OCI-LY3 (cell line): ENCODE measurements around the gene ROBO2.

Experiments used
- H2AFZ ChIP-seq: fragments of 200-600, 300-600 bp; shearing (Covaris generic); 2 replicates; pipeline ENCODE4 v1.6.0; 2014; ENCODE audit warnings: antibody characterized with exemption, low read depth, low read length
- H3K27ac ChIP-seq: fragments of 200-600, 300-600 bp; sonication (generic); 2 replicates; pipeline ENCODE4 v1.5.1; 2014; ENCODE audit warnings: mild to moderate bottlenecking, low read length, moderate library complexity, mixed read lengths
- H3K27me3 ChIP-seq: fragments of 200-600, 300-600 bp; sonication (generic); 2 replicates; pipeline ENCODE4 v1.6.1; 2014; ENCODE audit warnings: low read depth, low read length, mixed read lengths
- H3K36me3 ChIP-seq: fragments of 200-600, 300-600 bp; sonication (generic); replicated peaks from 2 replicates; pipeline ENCODE3; 2014; ENCODE audit warnings: low read depth, low read length, mixed read lengths
- H3K4me1 ChIP-seq: fragments of 300-600, 200-600 bp; sonication (generic); 2 replicates; pipeline ENCODE4 v1.6.1; 2014; ENCODE audit warnings: low read length, mixed read lengths
- H3K4me2 ChIP-seq: fragments of 200-600, 300-600 bp; sonication (generic); 2 replicates; pipeline ENCODE4 v1.6.1; 2014; ENCODE audit warnings: low read length, mixed read lengths
- H3K4me3 ChIP-seq: fragments of 300-600, 200-600 bp; sonication (generic); 2 replicates; pipeline ENCODE4 v1.5.1; 2014; ENCODE audit warnings: antibody characterized with exemption, mild to moderate bottlenecking, low read length, moderate library complexity
- H3K79me2 ChIP-seq: fragments of 300-600, 200-600 bp; shearing (Covaris generic); 2 replicates; pipeline ENCODE4 v1.6.1; 2014; ENCODE audit warnings: mild to moderate bottlenecking, low read length, mixed read lengths
- H3K9ac ChIP-seq: fragments of 300-600, 200-600 bp; shearing (Covaris generic); 2 replicates; pipeline ENCODE4 v1.6.0; 2014; ENCODE audit warnings: mild to moderate bottlenecking, low read length, moderate library complexity
- H3K9me3 ChIP-seq: fragments of 200-600, 300-600 bp; shearing (Covaris generic); 2 replicates; pipeline ENCODE4 v1.6.1; 2014; ENCODE audit warnings: low read length, mixed read lengths; ENCODE audit not compliant: insufficient read depth
- H4K20me1 ChIP-seq: fragments of 200-600, 300-600 bp; sonication (generic); 2 replicates; pipeline ENCODE4 v1.6.1; 2016; ENCODE audit warnings: low read length, mixed read lengths; ENCODE audit not compliant: insufficient read depth
- EZH2phosphoT487 ChIP-seq: fragments of 200-600 bp; shearing (Covaris generic); IDR thresholded peaks from 2 replicates; pipeline ENCODE4 v1.6.1; 2018; ENCODE audit warnings: antibody characterized with exemption, mixed run types, low read depth
- TF ChIP-seq, protein P1 (sequence below): fragments of 200-600, 300-600 bp; sonication (generic); IDR thresholded peaks from 2 replicates; pipeline ENCODE4 v1.5.1; 2014; ENCODE audit warnings: antibody characterized with exemption, low read length, low read depth

ROBO2 gene

GRCh38 chr3:77539677-77540076, 499.8 kb downstream of the ROBO2 start:
- H3K4me1 ChIP-seq = no peaks in the 10 kb centered on the region
- H3K27me3 ChIP-seq = no peaks in the 10 kb centered on the region
- TF ChIP-seq, protein P1, sequence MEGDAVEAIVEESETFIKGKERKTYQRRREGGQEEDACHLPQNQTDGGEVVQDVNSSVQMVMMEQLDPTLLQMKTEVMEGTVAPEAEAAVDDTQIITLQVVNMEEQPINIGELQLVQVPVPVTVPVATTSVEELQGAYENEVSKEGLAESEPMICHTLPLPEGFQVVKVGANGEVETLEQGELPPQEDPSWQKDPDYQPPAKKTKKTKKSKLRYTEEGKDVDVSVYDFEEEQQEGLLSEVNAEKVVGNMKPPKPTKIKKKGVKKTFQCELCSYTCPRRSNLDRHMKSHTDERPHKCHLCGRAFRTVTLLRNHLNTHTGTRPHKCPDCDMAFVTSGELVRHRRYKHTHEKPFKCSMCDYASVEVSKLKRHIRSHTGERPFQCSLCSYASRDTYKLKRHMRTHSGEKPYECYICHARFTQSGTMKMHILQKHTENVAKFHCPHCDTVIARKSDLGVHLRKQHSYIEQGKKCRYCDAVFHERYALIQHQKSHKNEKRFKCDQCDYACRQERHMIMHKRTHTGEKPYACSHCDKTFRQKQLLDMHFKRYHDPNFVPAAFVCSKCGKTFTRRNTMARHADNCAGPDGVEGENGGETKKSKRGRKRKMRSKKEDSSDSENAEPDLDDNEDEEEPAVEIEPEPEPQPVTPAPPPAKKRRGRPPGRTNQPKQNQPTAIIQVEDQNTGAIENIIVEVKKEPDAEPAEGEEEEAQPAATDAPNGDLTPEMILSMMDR = no peak
- no peak for TF ChIP-seq EZH2phosphoT487
- no peak overlapping the region for H3K4me3 ChIP-seq
- H3K36me3 ChIP-seq = no peaks in the 10 kb centered on the region
- no peak overlapping the region for H2AFZ ChIP-seq
- no peak overlapping the region for H3K9ac ChIP-seq
- no peaks in the 10 kb centered on the region for H4K20me1 ChIP-seq
- no peak overlapping the region for H3K27ac ChIP-seq
- no peak overlapping the region for H3K4me2 ChIP-seq
- 0 out of 2 replicates have a peak, but pooled peaks cover 5% of the 10 kb centered on the region for H3K9me3 ChIP-seq
- H3K79me2 ChIP-seq = no peaks in the 10 kb centered on the region

DNA sequence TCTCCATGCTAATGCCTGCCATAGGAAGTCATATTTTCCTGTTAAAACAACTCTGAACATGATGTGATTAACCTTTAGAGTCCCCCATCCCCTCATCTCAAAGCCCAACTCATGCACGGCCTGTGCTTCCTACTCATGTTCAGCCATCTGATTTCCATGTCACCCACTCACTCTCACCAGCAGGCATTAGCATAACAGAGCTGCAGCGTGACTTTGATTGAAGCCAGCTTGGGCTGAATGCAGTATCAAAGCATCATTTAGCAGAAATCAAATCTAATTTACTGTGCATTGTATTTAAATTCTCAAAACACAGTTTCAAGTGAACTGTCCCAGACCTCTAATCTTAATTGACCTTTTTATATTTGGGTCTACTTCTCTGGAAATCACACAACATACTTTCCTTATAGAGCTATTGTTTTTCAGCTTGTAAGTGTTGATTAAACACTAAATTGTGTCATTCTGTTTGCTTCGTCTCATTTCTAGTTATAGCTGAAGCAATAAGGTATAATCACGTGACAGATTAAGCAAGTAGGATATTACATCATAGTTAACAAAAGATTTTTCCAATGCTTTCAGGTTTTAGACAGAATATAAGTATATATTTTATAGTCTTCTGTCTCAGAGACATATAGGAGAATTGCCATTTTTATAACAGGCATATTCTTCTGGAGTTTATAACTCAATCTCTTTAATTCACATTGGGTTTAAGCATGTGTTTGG, 501.5 kb downstream of the ROBO2 start:
- TF ChIP-seq, protein P1 = no peak
- TF ChIP-seq EZH2phosphoT487 = no peak
- H3K27ac ChIP-seq = no peak overlapping the region

DNA sequence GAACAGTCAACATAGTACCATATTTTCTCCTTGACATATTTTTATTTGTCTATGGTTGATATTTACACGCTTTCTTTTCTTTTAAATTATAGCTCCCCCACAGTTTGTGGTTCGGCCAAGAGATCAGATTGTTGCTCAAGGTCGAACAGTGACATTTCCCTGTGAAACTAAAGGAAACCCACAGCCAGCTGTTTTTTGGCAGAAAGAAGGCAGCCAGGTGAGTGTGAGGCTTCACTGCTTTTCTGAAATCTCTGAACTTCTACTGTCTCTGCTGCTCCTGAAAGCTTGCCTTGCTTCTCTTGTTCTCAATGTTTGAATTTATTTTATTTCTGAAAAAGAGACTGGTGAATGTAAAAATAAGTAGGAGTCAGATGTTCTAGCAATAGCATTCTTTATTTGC, 506.3 kb downstream of the ROBO2 start:
- H3K36me3 ChIP-seq = no peaks in the 10 kb centered on the region
- no peak for TF ChIP-seq EZH2phosphoT487
- TF ChIP-seq, protein P1 = no peak
- no peaks in the 10 kb centered on the region for H4K20me1 ChIP-seq
- no peaks in the 10 kb centered on the region for H3K27me3 ChIP-seq
- H3K4me2 ChIP-seq = no peak overlapping the region
- H3K9me3 ChIP-seq = 0 out of 2 replicates have a peak, but pooled peaks cover 5% of the 10 kb centered on the region
- H2AFZ ChIP-seq = no peak overlapping the region
- H3K9ac ChIP-seq = no peak overlapping the region
- no peaks in the 10 kb centered on the region for H3K4me1 ChIP-seq
- no peak overlapping the region for H3K27ac ChIP-seq
- H3K79me2 ChIP-seq = no peaks in the 10 kb centered on the region
- no peak overlapping the region for H3K4me3 ChIP-seq

More for the DNA sequence above, 501.5 kb downstream of the ROBO2 start:
- Histone ChIP-seq H3K9me3 (0 out of 2 replicates have a peak, but pooled peaks cover 5% of the 10 kb centered on the region), H3K4me3 (no peak overlapping the region), H4K20me1 (no peaks in the 10 kb centered on the region), H3K4me2 (no peak overlapping the region), H3K27me3 (no peaks in the 10 kb centered on the region), H3K79me2 (no peaks in the 10 kb centered on the region), H3K36me3 (no peaks in the 10 kb centered on the region), H3K9ac (no peak overlapping the region), H2AFZ (no peak overlapping the region), H3K4me1 (no peaks in the 10 kb centered on the region)

GRCh38 chr3:77549034-77549433, 509.1 kb downstream of the ROBO2 start:
- Histone ChIP-seq H2AFZ (no peak overlapping the region), H3K27me3 (no peaks in the 10 kb centered on the region)

More at GRCh38 chr3:77549034-77549433, 509.1 kb downstream of the ROBO2 start:
- TF ChIP-seq EZH2phosphoT487 = no peak
- TF ChIP-seq, protein P1 = no peak
- H3K4me1 ChIP-seq = no peaks in the 10 kb centered on the region
- H3K79me2 ChIP-seq = no peaks in the 10 kb centered on the region
- H3K4me3 ChIP-seq = no peak overlapping the region
- H3K9me3 ChIP-seq = 0 out of 2 replicates have a peak, but pooled peaks cover 5% of the 10 kb centered on the region
- H3K9ac ChIP-seq = no peak overlapping the region
- no peak overlapping the region for H3K4me2 ChIP-seq
- H4K20me1 ChIP-seq = no peaks in the 10 kb centered on the region
- no peak overlapping the region for H3K27ac ChIP-seq
- H3K36me3 ChIP-seq = no peaks in the 10 kb centered on the region
